HG02981 (cell line): Measurements from ENCODE around the gene HACE1.
"Not testable (repeated sequence)": the region's sequence is repeated elsewhere in the genome, so short reads cannot be mapped to it uniquely, and the experiment has no call there.

ENCODE experiments used
- ATAC-seq: cut with Tn5 transposase; IDR thresholded peaks from one replicate; pipeline ENCODE4 v1.9.1; 2021; ENCODE audit warnings: mild to moderate bottlenecking, moderate library complexity; ENCODE audit not compliant: unreplicated experiment

The HACE1 gene, protein sequence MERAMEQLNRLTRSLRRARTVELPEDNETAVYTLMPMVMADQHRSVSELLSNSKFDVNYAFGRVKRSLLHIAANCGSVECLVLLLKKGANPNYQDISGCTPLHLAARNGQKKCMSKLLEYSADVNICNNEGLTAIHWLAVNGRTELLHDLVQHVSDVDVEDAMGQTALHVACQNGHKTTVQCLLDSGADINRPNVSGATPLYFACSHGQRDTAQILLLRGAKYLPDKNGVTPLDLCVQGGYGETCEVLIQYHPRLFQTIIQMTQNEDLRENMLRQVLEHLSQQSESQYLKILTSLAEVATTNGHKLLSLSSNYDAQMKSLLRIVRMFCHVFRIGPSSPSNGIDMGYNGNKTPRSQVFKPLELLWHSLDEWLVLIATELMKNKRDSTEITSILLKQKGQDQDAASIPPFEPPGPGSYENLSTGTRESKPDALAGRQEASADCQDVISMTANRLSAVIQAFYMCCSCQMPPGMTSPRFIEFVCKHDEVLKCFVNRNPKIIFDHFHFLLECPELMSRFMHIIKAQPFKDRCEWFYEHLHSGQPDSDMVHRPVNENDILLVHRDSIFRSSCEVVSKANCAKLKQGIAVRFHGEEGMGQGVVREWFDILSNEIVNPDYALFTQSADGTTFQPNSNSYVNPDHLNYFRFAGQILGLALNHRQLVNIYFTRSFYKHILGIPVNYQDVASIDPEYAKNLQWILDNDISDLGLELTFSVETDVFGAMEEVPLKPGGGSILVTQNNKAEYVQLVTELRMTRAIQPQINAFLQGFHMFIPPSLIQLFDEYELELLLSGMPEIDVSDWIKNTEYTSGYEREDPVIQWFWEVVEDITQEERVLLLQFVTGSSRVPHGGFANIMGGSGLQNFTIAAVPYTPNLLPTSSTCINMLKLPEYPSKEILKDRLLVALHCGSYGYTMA

DNA sequence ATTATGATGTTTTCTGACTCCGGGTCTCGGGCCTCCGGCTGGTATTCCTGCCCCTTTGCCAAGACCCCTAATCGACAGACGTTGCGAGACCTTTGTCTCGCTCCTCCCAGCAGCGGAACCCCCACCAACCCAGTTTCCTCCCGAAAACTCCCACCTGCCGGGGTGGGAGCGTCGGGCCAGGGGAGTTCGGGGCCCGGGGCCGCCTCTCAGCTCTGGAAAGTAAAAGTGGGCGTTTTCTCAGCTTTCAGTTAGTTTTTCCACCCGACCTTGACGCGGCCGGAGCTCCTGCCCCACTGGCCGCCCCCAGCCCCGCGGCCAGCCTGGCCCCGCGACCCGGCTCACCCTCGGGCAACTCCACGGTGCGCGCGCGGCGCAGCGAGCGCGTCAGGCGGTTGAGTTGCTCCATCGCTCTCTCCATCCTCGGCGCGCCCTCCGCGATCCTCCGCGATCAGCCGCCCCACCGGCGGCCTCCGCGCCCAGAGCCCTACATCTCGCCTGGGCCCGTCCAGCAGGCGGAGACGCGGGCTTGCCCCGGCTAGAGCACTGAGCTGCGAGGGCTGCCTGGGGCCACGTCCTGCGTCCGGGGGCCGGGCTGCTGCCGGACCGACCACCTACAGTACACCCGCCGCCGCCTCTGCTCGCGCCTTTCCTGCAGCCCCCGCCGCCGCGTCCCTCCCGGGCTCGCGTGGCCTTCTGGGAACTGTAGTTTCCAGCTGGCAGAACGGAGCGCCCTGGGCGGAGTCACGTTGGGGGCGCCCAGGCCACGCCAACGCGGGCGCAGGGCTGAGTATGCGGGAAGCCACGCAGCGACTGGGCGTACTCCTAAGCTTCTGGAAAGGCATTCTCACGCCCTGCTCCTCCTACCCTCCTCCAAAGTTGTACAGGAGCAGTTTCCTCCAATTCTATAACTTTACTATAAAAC lies at the start of gene HACE1:
TSS of gene HACE1 (minus strand) at position 695 of the 922 bp plus-strand sequence. CDS start at position 418, 277 bp downstream.
- peak; percentile 99 for ATAC-seq

DNA sequence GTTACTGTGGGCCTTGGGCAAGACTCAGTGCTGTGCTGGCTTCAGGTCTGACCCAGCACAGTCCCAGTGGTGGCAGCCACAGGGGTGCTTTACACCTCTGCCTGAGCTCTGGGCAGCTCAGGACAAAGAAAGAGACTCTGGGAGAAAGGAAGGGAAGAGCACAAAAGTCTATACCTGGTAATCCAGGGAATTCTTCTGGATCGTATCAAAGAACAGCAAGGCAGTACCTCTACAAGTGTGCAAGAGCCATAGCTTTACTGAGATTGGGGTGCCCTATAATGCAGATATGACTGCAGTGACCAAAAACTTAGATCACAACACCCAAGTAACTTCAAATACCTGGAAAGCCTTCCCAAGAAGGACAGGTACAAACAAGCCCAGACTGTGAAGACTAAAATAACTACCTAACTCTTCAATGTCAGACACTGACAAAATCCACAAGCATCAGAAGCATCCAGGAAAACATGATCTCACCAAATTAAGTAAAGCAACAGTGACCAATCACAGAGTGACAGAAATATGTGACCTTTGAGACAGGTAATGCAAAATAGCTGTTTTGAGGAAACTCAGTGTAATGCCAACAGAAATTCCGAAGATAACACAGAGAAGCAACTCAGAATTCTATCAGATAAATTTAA lies 49.3 kb upstream of the HACE1 start:
- no peak for ATAC-seq

DNA sequence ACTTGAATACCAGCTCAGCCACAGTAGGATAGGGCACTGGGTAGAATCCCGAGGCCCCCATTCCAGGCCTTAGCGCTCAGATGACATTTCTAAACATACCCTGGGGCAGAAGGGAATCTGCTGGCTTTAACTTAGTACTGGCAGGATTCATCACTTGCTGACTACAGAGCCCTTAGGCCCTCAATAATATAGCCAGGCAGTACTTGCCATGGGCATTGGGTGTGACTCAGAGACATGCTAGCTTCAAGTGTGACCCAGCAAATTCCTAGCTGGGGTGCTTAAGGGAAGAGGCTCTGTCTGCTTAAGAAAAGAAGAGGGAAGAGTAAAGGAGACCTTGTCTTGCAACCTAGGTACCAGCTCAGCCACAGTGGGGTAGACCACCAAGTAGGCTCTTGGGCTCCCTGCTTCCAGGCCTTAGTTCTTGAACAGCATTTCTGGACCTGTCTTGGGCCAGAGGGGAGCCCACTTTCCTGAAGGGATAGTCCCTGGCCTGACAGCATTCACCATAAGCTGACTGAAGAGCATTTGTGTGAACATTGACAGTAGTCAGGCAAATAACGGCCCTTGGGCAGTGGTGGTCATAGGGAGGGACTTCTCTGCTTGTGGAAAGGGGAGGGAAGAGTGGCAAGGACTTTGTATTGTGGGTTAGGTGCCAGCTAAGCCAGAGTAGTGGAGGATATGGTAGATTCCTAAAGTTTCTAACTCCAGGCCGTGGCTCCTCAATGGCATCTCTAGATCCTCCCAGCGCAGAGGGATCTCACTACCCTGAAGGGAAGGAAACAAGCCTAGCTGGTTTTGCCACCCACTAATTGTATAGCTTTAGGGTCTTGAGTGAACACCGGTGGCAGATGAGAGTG lies 48.5 kb upstream of the HACE1 start:
- ATAC-seq = no peak

DNA sequence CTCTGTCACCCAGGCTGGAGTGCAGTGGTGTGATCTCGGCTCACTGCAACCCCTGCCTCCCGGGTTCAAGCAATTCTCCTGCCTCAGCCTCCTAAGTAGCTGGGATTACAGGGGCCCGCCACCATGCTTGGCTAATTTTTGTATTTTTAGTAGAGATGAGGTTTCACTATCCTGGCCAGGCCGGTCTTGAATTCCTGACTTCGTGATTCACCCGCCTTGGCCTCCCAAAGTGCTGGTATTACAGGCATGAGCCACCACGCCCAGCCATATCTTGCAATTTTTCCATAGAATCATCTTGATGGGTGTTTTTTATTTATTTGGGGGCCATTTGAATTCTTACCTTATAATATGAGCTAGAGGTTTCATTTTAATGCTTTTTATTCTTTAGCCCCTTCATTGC lies 39.2 kb upstream of the HACE1 start:
- not testable (repeated sequence) for ATAC-seq

DNA sequence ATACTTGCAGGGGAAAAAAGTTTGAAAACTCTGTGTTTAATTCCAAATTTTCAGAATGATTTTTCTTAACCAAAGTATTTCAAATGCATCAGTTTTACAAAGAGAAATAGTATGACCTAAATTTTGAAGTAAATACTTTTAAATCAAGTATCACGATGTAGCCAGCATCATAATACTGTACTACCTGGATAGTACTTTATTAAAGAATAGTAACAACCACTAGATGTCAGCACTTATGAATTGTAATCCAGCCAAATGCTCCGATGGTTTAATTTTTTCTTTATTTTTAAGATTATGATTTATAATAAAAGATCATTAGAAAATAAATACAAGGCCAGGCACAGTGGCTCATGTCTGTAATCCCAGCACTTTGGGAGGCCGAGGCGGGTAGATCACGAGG lies 37.2 kb upstream of the HACE1 start:
- ATAC-seq = no peak

DNA sequence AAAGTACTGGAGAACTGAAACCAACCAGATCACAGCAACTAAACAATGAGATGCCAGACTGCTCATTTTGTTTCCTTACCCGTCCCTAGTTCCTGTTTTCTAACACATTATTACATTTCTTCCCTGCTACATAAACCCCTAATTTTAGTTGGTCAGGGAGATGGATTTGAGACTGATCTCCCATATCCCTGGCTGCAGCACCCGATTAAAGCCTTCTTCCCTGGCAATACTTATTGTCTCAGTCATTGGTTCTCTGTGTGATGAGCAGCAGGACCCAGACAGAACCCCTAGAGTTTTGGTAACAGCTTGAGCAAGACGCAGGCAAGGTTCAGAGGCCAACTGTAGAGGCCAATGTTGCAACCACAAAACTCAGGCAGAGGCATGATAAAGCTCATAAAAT lies 28.3 kb upstream of the HACE1 start:
- no peak for ATAC-seq

DNA sequence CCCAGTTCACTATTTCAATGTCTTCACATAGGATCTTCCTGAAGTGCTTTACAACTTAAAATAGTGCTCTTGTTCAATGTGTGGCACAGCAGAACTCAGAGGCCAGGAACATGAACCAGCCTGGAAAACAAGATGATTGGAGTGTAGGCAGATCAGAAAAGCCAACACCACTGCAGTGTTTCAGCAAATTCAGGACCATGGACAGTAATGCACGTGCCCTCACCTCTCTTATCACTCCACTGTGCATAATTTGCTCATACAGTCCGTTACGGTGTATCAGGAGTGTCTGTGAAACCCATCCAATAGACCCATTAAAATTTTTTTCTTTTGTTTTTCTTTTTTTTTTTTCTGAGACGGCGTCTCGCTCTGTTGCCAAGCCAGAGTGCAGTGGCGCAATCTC lies 27.6 kb upstream of the HACE1 start:
- ATAC-seq = no peak

DNA sequence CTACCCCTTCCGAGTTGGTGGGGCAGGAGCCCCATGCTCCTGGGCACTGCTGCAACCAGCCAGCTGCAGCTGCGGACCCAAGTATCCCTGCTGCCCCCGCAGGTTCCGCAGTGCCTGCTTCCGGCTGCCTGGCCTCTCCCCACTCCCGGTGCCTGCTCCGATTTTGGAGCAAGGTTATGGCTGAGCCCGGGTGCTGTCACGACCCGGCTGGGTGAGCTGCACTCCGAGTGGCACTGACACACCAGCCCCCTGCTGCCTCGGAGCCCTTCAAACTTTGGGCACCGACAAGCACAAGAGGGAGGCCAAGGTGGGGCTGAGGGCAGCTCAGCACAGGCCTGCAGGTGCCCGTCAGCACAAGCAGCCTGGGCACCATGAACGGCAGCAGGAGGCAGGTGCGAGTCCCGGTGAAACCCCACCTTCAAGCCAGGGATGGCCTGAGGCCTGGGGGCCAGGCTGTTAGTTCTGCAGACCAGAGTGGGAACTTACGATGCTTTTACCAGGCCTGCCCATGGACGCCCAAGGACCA lies 25.9 kb upstream of the HACE1 start:
- ATAC-seq = no peak

DNA sequence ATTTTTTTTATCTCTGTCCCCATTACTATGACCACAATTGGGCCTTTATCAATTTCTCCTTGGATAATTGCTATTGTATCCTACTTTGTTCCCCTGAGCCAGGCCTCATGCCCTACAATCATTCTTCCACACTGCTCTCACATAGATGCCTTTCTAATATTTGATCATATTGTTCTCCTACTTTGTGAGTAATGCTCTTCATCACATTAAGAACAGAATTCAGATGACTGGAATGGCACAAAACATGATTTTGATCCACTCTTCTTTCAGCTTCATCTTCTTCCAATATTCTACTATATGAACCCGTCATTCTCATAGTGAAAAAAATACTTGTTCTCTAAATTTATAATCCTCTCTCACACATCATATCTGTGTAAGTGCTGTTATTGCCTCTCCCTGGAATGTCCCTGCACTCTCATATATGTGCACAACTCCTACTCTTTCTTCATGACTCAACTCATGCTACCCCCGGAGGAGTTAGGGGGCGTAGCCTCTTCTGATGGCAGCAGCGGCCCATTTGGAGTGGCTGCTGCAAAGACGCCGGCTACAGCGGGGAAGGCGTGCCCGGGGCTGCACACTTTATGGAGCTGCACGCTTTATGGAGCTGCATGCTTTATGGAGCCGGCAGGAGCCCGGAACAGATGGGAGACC lies 25.3 kb upstream of the HACE1 start:
- ATAC-seq = no peak

DNA sequence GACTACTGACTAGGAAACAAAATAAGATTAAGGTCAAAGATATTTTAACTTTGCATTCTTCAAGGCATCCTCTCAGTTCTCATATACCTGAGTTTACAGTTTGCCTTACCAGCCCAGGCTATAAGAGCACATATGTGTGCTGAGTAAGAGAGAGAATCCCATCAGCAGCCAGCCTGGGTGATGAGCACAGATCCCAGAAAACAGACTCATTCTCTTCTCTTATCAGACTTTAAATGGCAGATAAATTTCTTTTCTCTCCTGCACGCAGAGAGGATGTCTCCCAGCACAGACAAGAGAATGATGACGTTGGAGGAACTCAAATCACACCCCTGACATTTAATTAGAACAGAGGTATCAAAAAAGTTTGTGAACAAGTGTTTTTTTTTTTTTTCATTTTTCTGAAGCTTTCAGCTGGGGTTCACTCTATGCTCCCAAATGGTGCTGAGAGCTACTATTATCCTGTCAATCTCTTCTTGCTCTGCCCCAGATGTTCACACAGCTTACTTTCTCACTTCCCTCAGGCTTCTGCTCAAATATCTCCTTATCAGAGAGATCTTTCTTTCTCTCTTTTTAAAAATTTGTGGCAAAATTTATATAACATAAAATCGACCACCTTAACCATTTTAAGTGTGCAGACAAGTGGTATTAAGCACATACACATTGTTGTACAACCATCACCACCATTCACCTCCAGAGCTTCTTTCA lies 22.4 kb upstream of the HACE1 start:
- no peak for ATAC-seq

DNA sequence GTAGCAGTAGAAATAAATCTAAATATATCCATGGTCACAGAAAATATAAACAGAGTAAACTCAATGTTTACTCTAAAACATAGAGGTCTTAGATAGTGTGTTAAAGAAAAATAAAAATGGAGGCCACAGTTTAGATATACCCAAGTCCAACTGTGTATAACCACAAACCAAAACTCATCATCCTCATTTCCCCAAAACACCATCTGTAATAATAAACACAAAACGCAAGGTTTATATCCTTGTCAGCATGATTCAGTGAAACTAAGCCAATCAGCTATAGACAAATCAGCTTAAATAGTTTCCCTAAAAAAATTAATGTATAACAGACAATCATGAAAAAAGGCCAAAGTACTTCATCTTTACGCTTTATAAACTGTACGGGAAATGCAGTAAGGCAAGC lies 2.7 kb upstream of the HACE1 start:
- ATAC-seq = no peak

DNA sequence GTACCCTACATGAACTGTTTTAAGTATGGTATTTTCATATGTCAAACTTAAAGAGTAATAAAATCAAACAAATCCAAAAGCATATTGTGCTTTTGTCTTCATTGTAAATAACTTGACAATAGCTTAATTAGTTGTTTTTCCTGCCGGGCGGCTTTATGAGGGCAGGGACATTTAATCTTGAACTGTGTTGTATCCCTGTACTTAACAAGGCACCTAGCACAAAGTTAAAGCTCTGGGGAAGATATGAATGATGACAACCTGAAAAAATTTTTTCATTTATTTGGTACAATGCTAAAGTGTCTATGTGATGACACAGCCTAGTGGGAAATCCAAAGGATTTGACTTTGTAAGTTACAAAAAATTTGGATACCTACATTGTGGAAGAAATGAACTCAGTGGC lies 502 bp upstream of the HACE1 start:
- ATAC-seq = no peak

DNA sequence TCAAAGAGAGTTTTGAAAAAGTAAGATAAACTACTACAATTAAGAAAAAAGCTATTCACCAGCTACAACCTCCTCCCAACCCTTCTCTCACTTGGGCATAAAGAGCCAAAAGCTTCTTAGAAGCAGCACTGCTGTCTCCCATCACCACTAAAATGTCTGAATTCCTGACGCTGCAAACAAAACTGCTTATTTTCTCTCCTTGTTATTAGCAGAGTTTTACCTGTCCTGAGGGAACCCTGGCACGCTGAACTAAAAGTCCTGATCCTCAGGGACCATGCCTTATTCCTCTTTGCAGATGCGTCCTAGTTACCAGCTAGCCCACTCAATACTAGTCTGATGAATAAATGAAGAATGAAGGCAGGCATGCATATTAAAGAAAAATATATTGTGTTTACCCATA lies 1.1 kb downstream of the HACE1 start:
- no peak for ATAC-seq

DNA sequence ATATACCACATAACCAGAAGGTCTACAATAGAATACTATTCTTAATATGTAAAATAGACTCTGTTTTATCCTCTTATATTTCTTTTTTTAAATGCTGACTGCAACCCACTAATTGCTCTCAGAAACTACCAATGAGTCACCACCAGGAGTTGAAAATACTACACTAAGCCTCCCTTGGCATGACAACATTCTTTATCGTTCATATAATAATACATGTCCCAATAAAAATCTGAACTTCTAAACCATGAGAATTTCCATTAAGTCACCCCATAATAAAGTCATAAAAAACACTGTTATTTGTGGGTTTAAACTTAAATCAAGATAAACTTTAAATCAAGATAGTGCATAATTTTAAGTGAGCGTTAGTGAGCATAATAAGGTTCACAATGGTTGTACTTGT lies 4.2 kb downstream of the HACE1 start:
- ATAC-seq = no peak

DNA sequence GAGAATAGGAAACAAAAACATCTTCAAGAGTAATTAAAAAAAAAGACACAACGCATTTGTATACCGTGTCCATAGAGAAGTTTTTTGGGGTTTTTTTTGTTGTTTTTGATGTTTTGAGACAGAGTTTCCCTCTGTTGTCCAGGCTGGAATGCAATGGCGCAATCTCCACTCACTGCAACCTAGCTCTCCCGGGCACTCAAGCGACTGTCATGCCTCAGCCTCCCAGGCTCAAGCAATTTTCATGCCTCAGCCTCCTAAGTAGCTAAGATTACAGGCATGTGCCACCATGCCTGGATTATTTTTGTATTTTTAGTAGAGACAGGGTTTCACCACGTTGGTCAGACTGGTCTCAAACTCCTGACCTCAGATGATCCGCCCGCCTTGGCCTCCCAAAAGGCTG lies 12.0 kb downstream of the HACE1 start:
- not testable (repeated sequence) for ATAC-seq

DNA sequence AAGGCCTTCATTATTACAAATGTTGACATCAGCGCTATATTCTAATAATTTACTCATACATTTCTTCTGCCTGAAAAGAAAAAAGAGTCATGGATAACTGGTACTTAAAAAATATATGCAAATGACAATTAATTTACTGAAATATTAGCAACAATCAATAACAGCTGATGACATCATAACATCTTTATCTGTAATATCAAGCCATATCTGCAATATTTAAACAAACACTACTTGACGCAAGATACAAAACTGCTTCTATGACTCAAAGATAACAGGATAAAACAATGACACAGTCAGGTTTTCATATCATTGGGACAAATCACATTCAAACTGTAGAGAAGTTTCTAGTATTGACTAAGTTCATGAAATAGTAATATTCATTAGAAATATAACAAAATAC lies 16.5 kb downstream of the HACE1 start:
- no peak for ATAC-seq

DNA sequence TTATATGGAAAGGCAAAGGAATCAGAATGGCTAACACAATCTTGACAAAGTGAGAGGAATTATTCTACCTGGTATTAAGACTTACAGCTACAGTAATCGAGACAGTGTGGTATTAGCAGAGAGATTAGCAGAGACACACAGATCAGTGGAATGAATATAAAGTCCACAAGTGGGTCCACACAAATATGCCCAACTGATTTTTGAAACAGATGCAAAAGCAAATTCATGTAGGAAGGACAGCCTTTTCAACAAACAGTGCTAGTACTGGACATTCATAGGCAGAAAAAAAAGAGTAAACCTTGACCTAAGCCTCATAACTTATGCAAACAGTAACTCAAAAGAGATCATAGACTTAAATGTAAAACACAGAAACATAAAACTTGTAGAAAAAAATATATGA lies 22.6 kb downstream of the HACE1 start:
- ATAC-seq = no peak

DNA sequence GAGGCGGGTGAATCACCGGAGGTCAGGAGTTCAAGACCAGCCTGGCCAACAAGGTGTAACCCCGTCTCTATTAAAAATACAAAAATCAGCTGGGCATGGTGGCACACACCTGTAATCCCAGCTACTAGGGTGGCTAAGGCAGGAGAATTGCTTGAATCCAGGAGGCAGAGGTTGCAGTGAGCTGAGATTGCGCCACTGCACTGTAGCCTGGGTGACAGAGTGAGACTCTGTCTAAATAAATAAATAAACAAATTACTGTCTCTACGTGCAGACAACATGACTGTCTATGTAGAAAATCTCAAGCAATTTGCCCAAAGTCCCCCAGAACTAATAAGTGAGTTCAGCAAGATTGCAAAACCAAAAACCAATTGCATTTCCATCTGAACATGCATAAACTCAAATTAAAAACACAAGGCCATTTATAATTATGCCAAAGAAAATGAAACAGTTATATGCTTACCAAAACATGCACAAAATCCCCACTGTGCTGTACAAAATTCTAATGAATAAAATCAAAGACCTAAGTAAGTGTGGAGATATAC lies 23.2 kb downstream of the HACE1 start:
- ATAC-seq = not testable (repeated sequence)
